Astrocyte (in vitro differentiated cells and primary cell): ENCODE results near the gene KBTBD3. TPM values are rescaled to one million over a fixed set of nuclear protein-coding genes. Genes with fewer than 3 reads are reported as not detected.

ENCODE experiments used
- DNase-seq: peaks from one replicate; pipeline ENCODE4 v3.0.0-alpha.2; 2010; ENCODE audit warnings: low read depth
- FAIRE-seq: peaks from 2 replicates; lab custom pipeline; 2011; peaks lifted over from hg19 to GRCh38; lab: Jason Lieb, UNC
- H2AFZ ChIP-seq: 2 replicates; pipeline ENCODE4 v1.6.0; 2012; ENCODE audit warnings: low read depth, low read length, inconsistent platforms
- H3K27ac ChIP-seq: 2 replicates; pipeline ENCODE4 v1.5.1; 2011; ENCODE audit warnings: low read depth, low read length, inconsistent platforms
- H3K27me3 ChIP-seq: 2 replicates; pipeline ENCODE4 v1.6.0; 2011; ENCODE audit warnings: low read length, inconsistent platforms; ENCODE audit not compliant: insufficient read depth
- H3K36me3 ChIP-seq: 2 replicates; pipeline ENCODE4 v1.5.1; 2011; ENCODE audit warnings: low read length, inconsistent platforms; ENCODE audit not compliant: insufficient read depth
- H3K4me1 ChIP-seq: 2 replicates; pipeline ENCODE4 v1.5.1; 2011; ENCODE audit warnings: low read length, inconsistent platforms; ENCODE audit not compliant: insufficient read depth
- H3K4me2 ChIP-seq: 2 replicates; pipeline ENCODE4 v1.6.0; 2012; ENCODE audit warnings: low read length, inconsistent platforms
- H3K4me3 ChIP-seq: 2 replicates; pipeline ENCODE4 v1.5.1; 2011; ENCODE audit warnings: low read depth, mild to moderate bottlenecking, low read length, inconsistent platforms; ENCODE audit not compliant: insufficient read depth
- H3K79me2 ChIP-seq: 2 replicates; pipeline ENCODE4 v1.6.0; 2012; ENCODE audit warnings: mild to moderate bottlenecking, low read length, inconsistent platforms; ENCODE audit not compliant: insufficient read depth
- H3K9ac ChIP-seq: 2 replicates; pipeline ENCODE4 v1.6.0; 2012; ENCODE audit warnings: mild to moderate bottlenecking, low read length, inconsistent platforms
- H3K9me3 ChIP-seq: 2 replicates; pipeline ENCODE4 v1.5.1; 2012; ENCODE audit warnings: low read depth, mild to moderate bottlenecking, low read length, inconsistent platforms; ENCODE audit not compliant: insufficient read depth
- H4K20me1 ChIP-seq: 2 replicates; pipeline ENCODE4 v1.6.0; 2012; ENCODE audit warnings: low read length, inconsistent platforms; ENCODE audit not compliant: insufficient read depth
- H3K27ac Mint-ChIP-seq: one replicate; pipeline ENCODE4 v1.8.0; 2021; ENCODE audit warnings: mild to moderate bottlenecking, mixed read lengths; ENCODE audit not compliant: unreplicated experiment
- H3K27me3 Mint-ChIP-seq: one replicate; pipeline ENCODE4 v1.8.0; 2021; ENCODE audit warnings: low read depth, mixed read lengths; ENCODE audit not compliant: unreplicated experiment
- H3K36me3 Mint-ChIP-seq: one replicate; pipeline ENCODE4 v1.8.0; 2021; ENCODE audit warnings: low read depth, mixed read lengths; ENCODE audit not compliant: unreplicated experiment
- H3K4me1 Mint-ChIP-seq: one replicate; pipeline ENCODE4 v1.8.0; 2021; ENCODE audit warnings: low read depth, mixed read lengths; ENCODE audit not compliant: unreplicated experiment
- H3K4me3 Mint-ChIP-seq: one replicate; pipeline ENCODE4 v1.8.0; 2021; ENCODE audit warnings: mild to moderate bottlenecking, moderate library complexity, mixed read lengths; ENCODE audit not compliant: unreplicated experiment
- H3K9me3 Mint-ChIP-seq: one replicate; pipeline ENCODE4 v1.8.0; 2021; ENCODE audit warnings: mild to moderate bottlenecking, mixed read lengths; ENCODE audit not compliant: unreplicated experiment
- EZH2 ChIP-seq: IDR thresholded peaks from 2 replicates; pipeline ENCODE4 v1.6.1; 2012; ENCODE audit warnings: mild to moderate bottlenecking, low read length, inconsistent platforms; ENCODE audit not compliant: insufficient read depth
- total RNA-seq: library from RNA; stranded (reverse); gene quantifications from 2 replicates; pipeline ENCODE4 v1.2.1, GENCODE V29; 2021
- TF ChIP-seq, protein P1 (sequence below): IDR thresholded peaks from 2 replicates; pipeline ENCODE4 v1.5.1; 2011; ENCODE audit warnings: low read depth, mild to moderate bottlenecking, inconsistent platforms, low read length, moderate library complexity; ENCODE audit not compliant: insufficient read depth

Gene KBTBD3
- total RNA-seq, 1 donor from 2014 or later: 4.7 TPM

DNA sequence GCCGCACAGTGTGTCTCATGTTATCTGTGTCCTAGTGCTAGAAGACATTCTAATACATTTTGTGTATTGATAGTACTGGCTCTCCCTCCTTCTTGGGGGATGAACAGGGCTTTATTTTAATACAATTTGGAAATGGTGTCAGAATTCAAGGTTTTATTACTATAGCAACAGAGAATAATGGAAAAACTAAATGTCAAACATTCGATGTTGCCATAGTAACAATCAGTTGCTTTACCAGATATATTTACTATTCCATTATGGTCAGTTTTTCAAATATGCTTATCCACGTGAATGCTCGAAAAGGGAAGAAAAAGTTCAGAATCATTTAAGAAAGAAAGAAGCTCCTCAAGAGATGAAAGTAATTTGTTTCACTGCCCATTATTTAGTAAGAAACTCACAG is 46.5 kb downstream of the KBTBD3 start:
- H3K4me3 ChIP-seq: no peak overlapping the region
- Mint-ChIP-seq H3K36me3 (no peaks in the 10 kb centered on the region), H3K9me3 (peaks cover 2% of the 10 kb centered on the region), H3K4me3 (no peak overlapping the region), H3K27me3 (no peaks in the 10 kb centered on the region), H3K27ac (no peak overlapping the region), H3K4me1 (peaks cover 4% of the 10 kb centered on the region)
- DNase-seq (no peak), FAIRE-seq (no peak)
- no peaks in the 10 kb centered on the region for H3K9me3 ChIP-seq
- H3K27me3 ChIP-seq: no peaks in the 10 kb centered on the region
- no peak overlapping the region for H3K4me2 ChIP-seq
- no peaks in the 10 kb centered on the region for H3K36me3 ChIP-seq
- H3K4me1 ChIP-seq: peaks cover 5% of the 10 kb centered on the region
- no peak for TF ChIP-seq EZH2
- TF ChIP-seq, protein P1, sequence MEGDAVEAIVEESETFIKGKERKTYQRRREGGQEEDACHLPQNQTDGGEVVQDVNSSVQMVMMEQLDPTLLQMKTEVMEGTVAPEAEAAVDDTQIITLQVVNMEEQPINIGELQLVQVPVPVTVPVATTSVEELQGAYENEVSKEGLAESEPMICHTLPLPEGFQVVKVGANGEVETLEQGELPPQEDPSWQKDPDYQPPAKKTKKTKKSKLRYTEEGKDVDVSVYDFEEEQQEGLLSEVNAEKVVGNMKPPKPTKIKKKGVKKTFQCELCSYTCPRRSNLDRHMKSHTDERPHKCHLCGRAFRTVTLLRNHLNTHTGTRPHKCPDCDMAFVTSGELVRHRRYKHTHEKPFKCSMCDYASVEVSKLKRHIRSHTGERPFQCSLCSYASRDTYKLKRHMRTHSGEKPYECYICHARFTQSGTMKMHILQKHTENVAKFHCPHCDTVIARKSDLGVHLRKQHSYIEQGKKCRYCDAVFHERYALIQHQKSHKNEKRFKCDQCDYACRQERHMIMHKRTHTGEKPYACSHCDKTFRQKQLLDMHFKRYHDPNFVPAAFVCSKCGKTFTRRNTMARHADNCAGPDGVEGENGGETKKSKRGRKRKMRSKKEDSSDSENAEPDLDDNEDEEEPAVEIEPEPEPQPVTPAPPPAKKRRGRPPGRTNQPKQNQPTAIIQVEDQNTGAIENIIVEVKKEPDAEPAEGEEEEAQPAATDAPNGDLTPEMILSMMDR: no peak
- H2AFZ ChIP-seq: no peak overlapping the region
- H3K79me2 ChIP-seq: no peaks in the 10 kb centered on the region
- no peak overlapping the region for H3K27ac ChIP-seq
- no peak overlapping the region for H3K9ac ChIP-seq
- H4K20me1 ChIP-seq: no peaks in the 10 kb centered on the region

GRCh38 chr11:106022795-106023275 is 54.3 kb downstream of the KBTBD3 start:
- Mint-ChIP-seq H3K9me3 (peaks cover 2% of the 10 kb centered on the region), H3K4me3 (peak overlapping the region; percentile 98), H3K4me1 (peaks cover 24% of the 10 kb centered on the region), H3K27me3 (no peaks in the 10 kb centered on the region), H3K27ac (peak overlapping the region; percentile 93), H3K36me3 (peaks cover 5% of the 10 kb centered on the region)
- peak overlapping the region; percentile 84 for H3K4me3 ChIP-seq
- DNase-seq (no peak), FAIRE-seq (no peak)
- peak overlapping the region; percentile 98 for H2AFZ ChIP-seq
- peak overlapping the region; percentile 88 for H3K4me2 ChIP-seq
- H3K36me3 ChIP-seq: no peaks in the 10 kb centered on the region
- peak overlapping the region; percentile 69 for H3K27ac ChIP-seq
- peak overlapping the region; percentile 58 for H3K9ac ChIP-seq
- H3K4me1 ChIP-seq: peaks cover 7% of the 10 kb centered on the region
- H3K79me2 ChIP-seq: peaks cover 40% of the 10 kb centered on the region
- no peaks in the 10 kb centered on the region for H3K9me3 ChIP-seq
- H3K27me3 ChIP-seq: no peaks in the 10 kb centered on the region
- no peak for TF ChIP-seq EZH2
- TF ChIP-seq, protein P1: no peak
- H4K20me1 ChIP-seq: peaks cover 3% of the 10 kb centered on the region
